K562 (cell line): ENCODE results near the gene ACTL10. TPM values are rescaled to one million over a fixed set of nuclear protein-coding genes. Genes with fewer than 3 reads are reported as not detected.

Source experiments
- ARHGAP35 ChIP-seq: fragments of 450-650 bp; IDR thresholded peaks from 2 replicates; pipeline ENCODE4 v1.6.1; 2018; ENCODE audit not compliant: partially characterized antibody
- BCOR ChIP-seq: fragments of 450-650 bp; IDR thresholded peaks from 2 replicates; pipeline ENCODE4 v1.6.1; 2016
- COPS2 ChIP-seq: fragments of 450-650 bp; conservative IDR thresholded peaks from 2 replicates; pipeline ENCODE4 v1.6.1; 2016; ENCODE audit warnings: mild to moderate bottlenecking, moderate library complexity
- HDAC2 ChIP-seq: fragments of 450-650 bp; IDR thresholded peaks from 2 replicates; pipeline ENCODE4 v1.6.1; 2016; ENCODE audit warnings: mild to moderate bottlenecking
- NR2C2 ChIP-seq, 2 experiments: fragments of 200-800 bp in 1 of 2; sonication (Bioruptor generic) in 1 of 2; sonication (generic) in 1 of 2; formaldehyde crosslinking in 1 of 2; IDR thresholded peaks; 2 replicates each; pipeline versions ENCODE4 v1.6.1 to v1.8.0; 2016 to 2022; ENCODE audit warnings: mild to moderate bottlenecking in 1 of 2, missing compliant biosample characterization in 1 of 2, missing genetic modification characterization in 1 of 2, missing genetic modification reagents in 1 of 2
- PTBP1 ChIP-seq: fragments of 200-400 bp; formaldehyde crosslinking; IDR thresholded peaks from 2 replicates; pipeline ENCODE4 v1.6.1; 2017; ENCODE audit warnings: low read depth, low read length
- RCOR1 ChIP-seq, 2 experiments: IDR thresholded peaks; 2 replicates each; pipeline ENCODE4 v1.6.1; 2012; ENCODE audit warnings: low read depth in 2 of 2, low read length in 2 of 2, borderline replicate concordance in 1 of 2, improper control_type of control experiment in 1 of 2
- TFE3 ChIP-seq: fragments of 450-650 bp; formaldehyde crosslinking; IDR thresholded peaks from 2 replicates; pipeline ENCODE4 v1.4.0; 2020; ENCODE audit warnings: mild to moderate bottlenecking, mixed read lengths
- USF2 ChIP-seq: sonication (generic); formaldehyde crosslinking; IDR thresholded peaks from 2 replicates; pipeline ENCODE4 v1.5.0; 2020; ENCODE audit warnings: missing genetic modification reagents
- ZNF668 ChIP-seq: fragments of 250-450 bp; sonication (Bioruptor Pico); IDR thresholded peaks from 2 replicates; pipeline ENCODE4 v1.8.0; 2022; ENCODE audit warnings: mild to moderate bottlenecking, inconsistent platforms
- polyA plus RNA-seq, 8 experiments: library from polyadenylated mRNA; depleted of rRNA in 4 of 8; stranded (reverse) in 5 of 8; unstranded in 3 of 8; fragments of >200 nt; fragmentation: Nextera tagmentation in 2 of 8; fragmentation: Illumina TruSeq in 1 of 8; extraction: Ambion mirVana in 2 of 8; extraction: Trizol in 1 of 8; gene quantifications; 2 replicates each; pipeline versions ENCODE4 v1.2.1 to v1.2.3, GENCODE V29; 2011 to 2014; ENCODE audit warnings: inconsistent platforms in 1 of 8, missing spikeins in 1 of 8
- total RNA-seq, 7 experiments: library from RNA; depleted of rRNA in 6 of 7; stranded (reverse); fragments of >200 nt in 6 of 7; fragmentation: Illumina TruSeq in 2 of 7; extraction: Trizol in 2 of 7; gene quantifications; 2 replicates each; pipeline versions ENCODE4 v1.2.1 to v1.2.3, GENCODE V29; 2011 to 2021; ENCODE audit warnings: low replicate concordance in 1 of 7

The ACTL10 gene
- total and polyA plus RNA-seq, 9 of the 15 experiments (the other 6 are each of a cell fraction or from before 2014, with no cell fraction given) = 0.07 to 0.14 TPM; not detected in 7

DNA sequence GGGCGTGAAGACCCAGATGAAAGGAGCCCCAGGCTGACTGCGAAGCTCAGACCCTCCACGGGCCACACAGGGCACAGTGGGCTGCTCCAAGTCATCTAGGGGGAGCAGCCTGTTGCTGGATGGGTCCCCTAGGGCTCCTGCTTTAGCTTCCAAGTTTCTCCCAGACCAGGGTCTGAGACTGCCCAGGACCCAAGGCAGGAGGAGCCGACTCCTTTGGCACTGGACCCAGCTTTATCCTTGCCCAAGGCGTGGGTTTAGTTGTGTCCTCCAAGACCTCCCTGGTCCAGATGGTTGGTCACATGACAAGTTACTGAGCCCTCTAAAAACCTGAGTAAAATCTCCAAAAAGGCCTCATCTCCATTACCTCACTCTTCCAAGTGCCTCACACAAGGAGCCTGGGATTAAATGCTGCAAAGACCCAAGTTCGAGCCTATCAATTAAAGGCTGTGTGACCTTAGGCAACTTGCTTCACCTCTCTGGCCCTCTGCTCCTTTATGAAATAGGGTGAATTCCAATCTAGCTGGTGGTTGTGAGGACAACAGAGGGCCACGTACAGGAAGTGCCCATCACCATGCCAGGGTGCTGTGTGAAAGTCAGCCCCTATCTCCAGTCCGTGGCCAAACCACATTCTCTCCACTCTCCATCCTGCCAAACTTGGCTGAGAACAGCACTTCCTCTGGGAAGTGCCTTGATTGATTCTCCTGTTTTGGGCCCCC, 5.0 kb downstream of the ACTL10 start (continued):
- no peak for TF ChIP-seq COPS2
- no peak for TF ChIP-seq NR2C2 (CRISPR knock-in tag; IDR thresholded peaks at IDR 0.05)
- no peak for TF ChIP-seq NR2C2 (tag; IDR thresholded peaks at IDR 0.05)
- TF ChIP-seq PTBP1 = peak; percentile 88
- 0 out of 2 replicates have a peak, but pooled peaks have one; percentile 14 for TF ChIP-seq HDAC2
- TF ChIP-seq BCOR = peak; percentile 89
- TF ChIP-seq TFE3 = peak; percentile 76
- TF ChIP-seq ZNF668 (CRISPR knock-in tag) = no peak
- TF ChIP-seq RCOR1 (IDR thresholded peaks at IDR 0.05; ENCODE audit: borderline replicate concordance in 1 of 2, low read depth in 2 of 2, low read length in 2 of 2) = peak in 1 of 2 experiments; percentile 52; a peak in 1 of 4 replicates
- no peak for TF ChIP-seq ARHGAP35
- TF ChIP-seq USF2 (CRISPR knock-in tag) = peak; percentile 13; the same call in 1 of the 2 replicates
